Naive thymus-derived CD4-positive, alpha-beta T cell (primary cell): Measurements from ENCODE around the gene KCTD2. TPM values are rescaled to one million over a fixed set of nuclear protein-coding genes. Genes with fewer than 3 reads are reported as not detected.
A peak's percentile ranks its signal among the peaks of the same experiment; 100 is the strongest.
"Not testable (repeated sequence)": the region's sequence is repeated elsewhere in the genome, so short reads cannot be mapped to it uniquely, and the experiment has no call there.

Source experiments
- ATAC-seq: fragments of 150-1000 bp; cut with Tn5 transposase; 2 replicates; pipeline ENCODE4 v1.10.0; 2021; ENCODE audit warnings: mild to moderate bottlenecking, moderate library complexity
- CTCF ChIA-PET: fragments of 350-600 bp; sonication (Branson Sonifier 250); formaldehyde crosslinking; loops from one replicate; lab custom pipeline; 2021; ENCODE audit warnings: antibody characterized with exemption; lab: Charles Lee
- POLR2A ChIA-PET: fragments of 350-600 bp; sonication (Branson Sonifier 250); formaldehyde crosslinking; loops from one replicate; lab custom pipeline; 2021; ENCODE audit warnings: antibody characterized with exemption, inconsistent platforms; lab: Charles Lee
- DNase-seq, 9 donors: peaks; one replicate each; pipeline versions ENCODE4 v3.0.0 to v3.0.0-alpha.2; 2020 to 2022; ENCODE audit warnings: mixed read lengths in 1 of 9
- H3K27ac ChIP-seq: one replicate; pipeline ENCODE4 v1.7.0; 2013; ENCODE audit warnings: mild to moderate bottlenecking, low read depth, low read length, moderate library complexity
- H3K27me3 ChIP-seq, 2 donors: one replicate each; pipeline ENCODE4 v1.7.0; 2013; ENCODE audit warnings: low read length in 2 of 2, mild to moderate bottlenecking in 2 of 2, moderate library complexity in 2 of 2; ENCODE audit not compliant: control insufficient read depth in 2 of 2, insufficient read depth in 2 of 2
- H3K36me3 ChIP-seq, 3 experiments: 1 replicate in 2 of 3; 2 replicates in 1 of 3; pipeline ENCODE4 v1.7.0; 2013; ENCODE audit warnings: low read length in 3 of 3, mild to moderate bottlenecking in 3 of 3, moderate library complexity in 1 of 3; ENCODE audit not compliant: insufficient read depth in 3 of 3, control insufficient read depth in 2 of 3
- H3K4me1 ChIP-seq, 2 donors: one replicate each; pipeline ENCODE4 v1.7.0; 2013; ENCODE audit warnings: low read length in 2 of 2, mild to moderate bottlenecking in 2 of 2, moderate library complexity in 1 of 2; ENCODE audit not compliant: control insufficient read depth in 2 of 2, insufficient read depth in 2 of 2
- H3K4me3 ChIP-seq: 2 replicates; pipeline ENCODE4 v1.7.0; 2013; ENCODE audit warnings: mild to moderate bottlenecking, low read length
- H3K9me3 ChIP-seq, 3 experiments: 1 replicate in 2 of 3; 2 replicates in 1 of 3; pipeline ENCODE4 v1.7.0; 2013; ENCODE audit warnings: low read length in 3 of 3; ENCODE audit not compliant: control insufficient read depth in 2 of 3
- H3K27ac Mint-ChIP-seq, 9 donors: one replicate each; pipeline ENCODE4 v1.8.0; 2020 to 2022; ENCODE audit warnings: mixed read lengths in 9 of 9, mild to moderate bottlenecking in 8 of 9, moderate library complexity in 5 of 9, inconsistent platforms in 2 of 9
- H3K27me3 Mint-ChIP-seq, 5 donors: one replicate each; pipeline ENCODE4 v1.8.0; 2021 to 2022; ENCODE audit warnings: mixed read lengths in 5 of 5, mild to moderate bottlenecking in 1 of 5
- H3K36me3 Mint-ChIP-seq, 5 donors: one replicate each; pipeline ENCODE4 v1.8.0; 2020 to 2022; ENCODE audit warnings: mixed read lengths in 5 of 5, mild to moderate bottlenecking in 3 of 5, inconsistent platforms in 1 of 5
- H3K4me1 Mint-ChIP-seq, 7 donors: one replicate each; pipeline ENCODE4 v1.8.0; 2020 to 2022; ENCODE audit warnings: mixed read lengths in 7 of 7, mild to moderate bottlenecking in 3 of 7, inconsistent platforms in 1 of 7
- H3K4me3 Mint-ChIP-seq, 10 donors: one replicate each; pipeline ENCODE4 v1.8.0; 2020 to 2022; ENCODE audit warnings: mild to moderate bottlenecking in 10 of 10, mixed read lengths in 10 of 10, moderate library complexity in 6 of 10, inconsistent platforms in 2 of 10
- H3K9me3 Mint-ChIP-seq, 11 donors: one replicate each; pipeline ENCODE4 v1.8.0; 2020 to 2022; ENCODE audit warnings: mixed read lengths in 11 of 11, mild to moderate bottlenecking in 4 of 11, inconsistent platforms in 1 of 11, moderate library complexity in 1 of 11
- intact Hi-C, 2 donors: fragments of 100-400 bp; cut with micrococcal nuclease; formaldehyde crosslinking; loops; one replicate each; pipeline ENCODE4 v1.15.1; 2023
- polyA plus RNA-seq, 2 donors: library from polyadenylated mRNA; unstranded; fragments of 300-500 nt; fragmentation: Illumina TruSeq; gene quantifications; one replicate each; pipeline ENCODE4 v1.2.3, GENCODE V29; 2021
- total RNA-seq, 6 experiments: library from RNA in 5 of 6; stranded (reverse) in 5 of 6; gene quantifications; 1 replicate in 5 of 6; 2 replicates in 1 of 6; pipeline ENCODE4 v1.2.3 and lab custom pipeline; 2021 to 2026

The KCTD2 gene
- total and polyA plus RNA-seq, 7 experiments from 2014 or later, result 4.8 to 35.7 (median 20.1) TPM

DNA sequence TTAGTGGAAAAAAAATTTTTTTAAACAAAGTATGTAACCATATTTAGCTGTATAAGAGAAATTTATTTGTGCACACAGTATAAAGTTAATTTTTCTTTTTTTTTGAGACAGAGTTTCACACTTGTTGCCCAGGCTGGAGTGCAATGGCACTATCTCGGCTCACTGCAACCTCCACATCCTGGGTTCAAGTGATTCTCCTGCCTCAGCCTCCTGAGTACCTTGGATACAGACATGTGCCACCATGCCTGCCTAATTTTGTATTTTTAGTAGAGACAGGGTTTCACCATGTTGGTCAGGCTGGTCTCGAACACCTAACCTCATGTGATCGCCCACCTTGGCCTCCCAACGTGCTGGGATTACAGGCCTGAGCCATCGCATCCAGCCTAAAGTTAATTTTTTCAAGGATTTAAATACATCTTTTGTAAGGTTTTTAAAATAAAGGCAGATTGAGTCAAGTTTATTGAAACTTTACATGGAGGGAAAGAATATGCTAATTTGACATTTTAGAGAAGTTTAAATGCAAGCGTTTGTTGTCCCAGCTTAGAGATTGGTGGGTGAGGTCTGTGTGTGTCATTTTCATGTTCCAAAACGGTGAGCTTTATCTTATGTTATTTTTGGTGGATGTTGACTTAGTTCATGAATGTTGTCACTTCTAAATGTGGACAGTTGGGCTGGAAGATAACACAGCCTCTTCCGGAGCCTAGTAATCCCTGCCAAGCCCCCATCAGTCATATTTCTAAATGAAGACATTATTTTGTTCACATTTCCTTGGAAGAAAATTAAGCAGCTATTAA lies 24.6 kb downstream of the KCTD2 start:
- H3K36me3 Mint-ChIP-seq, H3K36me3 ChIP-seq, H3K4me3 ChIP-seq, ATAC-seq, H3K4me3 Mint-ChIP-seq, H3K27ac ChIP-seq, H3K9me3 ChIP-seq, H3K27me3 ChIP-seq, H3K9me3 Mint-ChIP-seq, H3K4me1 ChIP-seq, DNase-seq, intact Hi-C loops, H3K27me3 Mint-ChIP-seq: not testable (repeated sequence)
- POLR2A ChIA-PET, result interaction anchor here (0.7 to 1.5 kb wide), 6 partner anchors 11 to 393 kb away, joined by 3 to 4 read pairs (median 3); partner anchors contain the start of gene SLC16A5
- CTCF ChIA-PET, result interaction anchor here (0.6 to 0.8 kb wide), 5 partner anchors 11 to 131 kb away, joined by 3 to 4 read pairs (median 3); no protein-coding TSS in a partner anchor
- Mint-ChIP-seq H3K27ac (peak overlapping the region in 2 of 9 donors; percentile 14 to 47), H3K4me1 (peaks cover 2 to 20% (median 17%) of the 10 kb centered on the region in 7 donors)

DNA sequence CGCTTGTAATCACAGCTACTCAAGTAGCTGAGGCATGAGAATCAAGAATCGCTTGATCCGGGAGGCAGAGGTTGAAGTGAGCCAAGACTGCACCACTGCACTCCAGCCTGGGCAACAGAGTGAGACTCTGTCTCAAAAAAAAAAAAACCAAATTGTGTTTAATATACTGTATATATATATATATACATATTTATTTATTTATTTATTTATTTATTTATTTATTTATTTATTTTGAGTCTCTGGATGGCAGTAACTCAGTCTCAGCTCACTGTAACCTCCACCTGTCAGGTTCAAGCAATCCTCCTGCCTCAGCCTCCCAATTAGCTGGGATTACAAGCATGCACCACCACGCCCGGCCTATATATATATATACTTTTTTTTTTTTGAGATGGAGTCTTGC lies 25.9 kb downstream of the KCTD2 start:
- H3K27me3 Mint-ChIP-seq, H3K27ac Mint-ChIP-seq, H3K4me3 Mint-ChIP-seq, H3K9me3 Mint-ChIP-seq, DNase-seq, H3K27ac ChIP-seq, H3K4me3 ChIP-seq, H3K9me3 ChIP-seq, H3K27me3 ChIP-seq, intact Hi-C loops, ATAC-seq, H3K36me3 Mint-ChIP-seq, H3K36me3 ChIP-seq: not testable (repeated sequence)
- ChIA-PET POLR2A (interaction anchor here (1.5 kb wide), 1 partner anchor 12 kb away, joined by 4 read pairs; no protein-coding TSS in a partner anchor), CTCF (interaction anchor here (0.8 to 1.0 kb wide), 2 partner anchors 112 to 132 kb away, joined by 3 to 4 read pairs; no protein-coding TSS in a partner anchor)
- H3K4me1 ChIP-seq, result peaks cover 2 to 12% of the 10 kb centered on the region in 2 donors
- peaks cover 0 to 20% (median 13%) of the 10 kb centered on the region in 7 donors for H3K4me1 Mint-ChIP-seq

DNA sequence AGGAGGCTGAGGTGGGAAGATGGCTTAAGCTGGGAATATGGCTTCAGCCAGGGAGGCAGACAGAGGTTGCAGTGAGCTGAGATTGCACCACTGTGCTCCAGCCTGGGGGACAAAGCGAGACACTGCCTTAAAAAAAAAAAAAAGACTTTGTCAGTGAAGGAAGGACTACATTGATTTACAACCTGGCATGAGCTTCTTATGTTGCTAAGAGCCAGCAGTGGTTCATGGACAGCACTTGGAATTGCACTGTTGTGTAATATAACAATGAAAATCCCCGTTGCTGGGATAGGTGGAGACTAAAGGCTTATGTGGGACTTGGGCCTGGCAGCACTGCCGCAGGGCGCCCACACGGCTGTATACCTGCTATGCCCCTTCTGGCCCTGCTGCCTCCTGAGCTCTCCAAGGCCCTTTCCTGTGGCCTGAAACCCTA lies 26.6 kb downstream of the KCTD2 start:
- no peak for DNase-seq
- H3K9me3 Mint-ChIP-seq, result no peaks in the 10 kb centered on the region
- ATAC-seq, result no peak
- H3K4me3 Mint-ChIP-seq, result no peak overlapping the region
- no peaks in the 10 kb centered on the region for H3K9me3 ChIP-seq
- H3K4me1 ChIP-seq, result peaks cover 0 to 14% of the 10 kb centered on the region in 2 donors
- H3K36me3 Mint-ChIP-seq, result no peaks in the 10 kb centered on the region
- H3K27ac Mint-ChIP-seq, result peak overlapping the region in 2 of 9 donors; percentile 17 to 32
- H3K36me3 ChIP-seq, result no peaks in the 10 kb centered on the region
- H3K27me3 Mint-ChIP-seq, result no peaks in the 10 kb centered on the region
- H3K27ac ChIP-seq, result no peak overlapping the region
- no peak overlapping the region for H3K4me3 ChIP-seq
- CTCF ChIA-PET, result interaction anchor here (1.0 kb wide), 1 partner anchor 112 kb away, joined by 7 read pairs; no protein-coding TSS in a partner anchor
- POLR2A ChIA-PET, result interaction anchor here (1.0 kb wide), 1 partner anchor 9 kb away, joined by 4 read pairs; no protein-coding TSS in a partner anchor
- H3K4me1 Mint-ChIP-seq, result peaks cover 0 to 20% (median 11%) of the 10 kb centered on the region in 7 donors
- intact Hi-C loops, result no loop called here
- no peaks in the 10 kb centered on the region for H3K27me3 ChIP-seq

DNA sequence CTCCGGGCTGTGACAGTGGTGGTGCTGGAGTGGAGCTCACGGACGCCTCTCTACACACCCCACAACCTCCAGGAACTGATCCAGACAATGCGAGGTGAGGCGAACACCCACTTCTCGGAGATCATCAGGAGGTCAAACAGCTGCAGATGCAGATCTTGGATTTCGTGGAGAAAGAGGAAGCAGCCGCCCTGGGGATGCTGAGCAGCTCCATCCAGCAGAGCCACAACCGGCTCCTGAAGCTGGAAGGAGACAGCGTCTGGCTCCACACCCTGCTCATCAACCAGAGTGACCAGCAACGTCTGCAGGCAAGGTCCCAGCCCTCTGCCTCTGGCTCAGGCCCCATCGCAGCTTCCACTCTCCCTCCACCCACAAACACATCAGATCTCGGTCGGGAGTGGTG lies 27.5 kb downstream of the KCTD2 start:
- Histone ChIP-seq H3K4me1 (peaks cover 0 to 14% of the 10 kb centered on the region in 2 donors), H3K27ac (no peak overlapping the region), H3K36me3 (no peaks in the 10 kb centered on the region), H3K27me3 (no peaks in the 10 kb centered on the region), H3K9me3 (no peaks in the 10 kb centered on the region), H3K4me3 (no peak overlapping the region)
- Mint-ChIP-seq H3K4me1 (peaks cover 0 to 22% (median 8%) of the 10 kb centered on the region in 7 donors), H3K36me3 (no peaks in the 10 kb centered on the region), H3K9me3 (no peaks in the 10 kb centered on the region), H3K27me3 (no peaks in the 10 kb centered on the region), H3K4me3 (no peak overlapping the region), H3K27ac (no peak overlapping the region)
- DNase-seq, result no peak
- intact Hi-C loops, result no loop called here
- ATAC-seq, result no peak
- POLR2A ChIA-PET, result interaction anchor here (0.6 to 1.1 kb wide), 2 partner anchors 61 to 106 kb away, joined by 3 read pairs; partner anchors contain the start of gene MRPL58
- CTCF ChIA-PET, result interaction anchor here (0.5 to 0.6 kb wide), 2 partner anchors 38 to 674 kb away, joined by 3 to 5 read pairs; no protein-coding TSS in a partner anchor

DNA sequence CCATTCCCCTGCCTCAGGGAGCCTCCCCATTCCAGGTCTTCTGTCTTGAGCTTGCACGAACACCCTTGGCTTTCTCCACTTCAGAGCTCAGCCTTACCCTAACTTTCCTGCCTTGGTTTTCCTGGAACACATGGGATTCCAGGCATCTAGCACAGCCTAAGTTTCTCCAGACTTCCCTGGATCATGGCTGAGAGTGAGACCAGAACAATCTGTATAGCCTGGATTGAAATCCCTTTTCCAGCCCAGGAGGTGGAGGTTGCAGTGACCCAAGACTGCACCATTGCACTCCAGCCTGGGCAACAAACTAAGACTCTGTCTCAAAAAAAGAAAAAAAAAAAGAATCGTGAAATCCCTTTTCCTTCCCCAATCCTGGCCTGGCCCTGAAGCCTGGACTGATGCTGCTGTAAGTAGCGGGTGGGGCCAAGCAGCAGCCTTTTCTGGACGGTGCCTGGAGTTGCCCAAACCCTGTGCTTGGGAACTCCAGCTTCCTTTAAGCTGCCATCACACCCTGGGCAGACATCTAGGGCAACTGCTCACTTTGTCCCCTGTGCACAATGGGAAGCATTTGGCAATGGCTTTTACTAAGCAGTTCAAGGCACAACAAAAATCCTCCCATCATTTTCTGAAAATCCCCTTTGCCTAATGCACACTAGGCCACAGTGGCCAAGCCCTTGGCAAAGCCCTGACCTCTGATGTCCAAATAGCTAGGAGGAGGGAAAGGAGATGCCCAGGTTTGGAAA lies 28.7 kb downstream of the KCTD2 start:
- Mint-ChIP-seq H3K4me3 (no peak overlapping the region), H3K27ac (peak overlapping the region in 3 of 9 donors; percentile 17 to 28 (median 21)), H3K9me3 (no peaks in the 10 kb centered on the region), H3K27me3 (no peaks in the 10 kb centered on the region), H3K36me3 (no peaks in the 10 kb centered on the region), H3K4me1 (peaks cover 0 to 23% (median 4%) of the 10 kb centered on the region in 7 donors)
- Histone ChIP-seq H3K27me3 (no peaks in the 10 kb centered on the region), H3K9me3 (no peaks in the 10 kb centered on the region), H3K4me3 (no peak overlapping the region), H3K36me3 (no peaks in the 10 kb centered on the region), H3K4me1 (peaks cover 0 to 14% of the 10 kb centered on the region in 2 donors), H3K27ac (no peak overlapping the region)
- intact Hi-C loops, result no loop called here
- ChIA-PET POLR2A (interaction anchor here (0.5 to 1.9 kb wide), 9 partner anchors 8 to 174 kb away, joined by 3 to 8 read pairs (median 5); partner anchors contain the start of genes ARMC7, ATP5PD, KCTD2 and SLC16A5), CTCF (interaction anchor here (0.6 to 1.6 kb wide), 3 partner anchors 114 to 386 kb away, joined by 3 to 6 read pairs (median 5); no protein-coding TSS in a partner anchor)
- no peak for DNase-seq
- no peak for ATAC-seq

DNA sequence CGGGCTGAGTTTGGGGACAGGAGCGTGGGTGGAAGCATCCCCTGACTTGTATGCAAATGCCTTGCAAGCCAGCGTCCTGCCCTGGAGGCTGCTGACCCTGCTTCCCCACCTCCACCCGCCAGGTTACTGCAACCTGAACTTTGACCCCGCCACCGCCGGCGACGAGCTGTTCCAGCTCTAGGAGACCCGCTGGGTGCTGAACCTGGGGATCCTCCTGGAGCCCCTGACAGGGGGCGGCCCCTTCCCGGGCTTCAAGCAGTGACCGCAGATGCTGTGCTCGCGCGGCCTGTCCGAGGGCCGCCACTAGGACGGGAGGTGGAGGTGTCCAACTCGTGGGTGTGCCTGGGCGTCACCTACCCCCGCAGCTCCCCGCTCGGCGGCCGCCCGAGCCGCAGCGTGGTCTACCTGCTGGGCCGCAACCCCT lies 30.1 kb downstream of the KCTD2 start:
- POLR2A ChIA-PET, result interaction anchor here (1.3 to 1.9 kb wide), 5 partner anchors 9 to 30 kb away, joined by 4 to 8 read pairs (median 5); partner anchors contain the start of genes ATP5PD, KCTD2 and SLC16A5

More for the DNA sequence above, 30.1 kb downstream of the KCTD2 start:
- Mint-ChIP-seq H3K9me3 (no peaks in the 10 kb centered on the region), H3K4me1 (peaks cover 0 to 21% (median 5%) of the 10 kb centered on the region in 7 donors), H3K27ac (peak overlapping the region in 6 of 9 donors; percentile 39 to 78 (median 56)), H3K27me3 (peaks cover 0 to under 1% (median 0%) of the 10 kb centered on the region in 5 donors), H3K4me3 (peak overlapping the region; percentile 60 to 81 (median 72)), H3K36me3 (no peaks in the 10 kb centered on the region)
- no peak for ATAC-seq
- Histone ChIP-seq H3K27ac (peak overlapping the region; percentile 61), H3K36me3 (no peaks in the 10 kb centered on the region), H3K27me3 (no peaks in the 10 kb centered on the region), H3K4me1 (peaks cover 0 to 14% of the 10 kb centered on the region in 2 donors), H3K9me3 (no peaks in the 10 kb centered on the region), H3K4me3 (peak overlapping the region; percentile 75)
- no peak for DNase-seq
- intact Hi-C loops, result no loop called here
- CTCF ChIA-PET, result interaction anchor here (0.6 to 1.6 kb wide), 2 partner anchors 13 to 116 kb away, joined by 4 to 6 read pairs; no protein-coding TSS in a partner anchor
